Naive B cell (primary cell): ENCODE measurements around the gene EFHB. TPM values are rescaled to one million over a fixed set of nuclear protein-coding genes. Genes with fewer than 3 reads are reported as not detected.

Source experiments
- ATAC-seq, 2 donors: fragments of 150-1000 bp; cut with Tn5 transposase; 2 replicates each; pipeline ENCODE4 v1.10.0; 2021; ENCODE audit warnings: low read depth in 2 of 2, mild to moderate bottlenecking in 2 of 2, moderate library complexity in 2 of 2
- DNase-seq: peaks from one replicate; pipeline ENCODE4 v3.0.0; 2022
- H3K27ac Mint-ChIP-seq, 6 donors: one replicate each; pipeline ENCODE4 v1.8.0; 2020 to 2022; ENCODE audit warnings: mild to moderate bottlenecking in 6 of 6, mixed read lengths in 6 of 6, moderate library complexity in 5 of 6, inconsistent platforms in 2 of 6
- H3K27me3 Mint-ChIP-seq, 3 donors: one replicate each; pipeline ENCODE4 v1.8.0; 2021 to 2022; ENCODE audit warnings: mixed read lengths in 3 of 3, mild to moderate bottlenecking in 1 of 3
- H3K36me3 Mint-ChIP-seq, 2 donors: one replicate each; pipeline ENCODE4 v1.8.0; 2020 to 2022; ENCODE audit warnings: mixed read lengths in 2 of 2, inconsistent platforms in 1 of 2, mild to moderate bottlenecking in 1 of 2
- H3K4me1 Mint-ChIP-seq, 3 donors: one replicate each; pipeline ENCODE4 v1.8.0; 2020 to 2022; ENCODE audit warnings: mixed read lengths in 3 of 3, inconsistent platforms in 1 of 3, mild to moderate bottlenecking in 1 of 3, moderate library complexity in 1 of 3
- H3K4me3 Mint-ChIP-seq, 8 donors: one replicate each; pipeline ENCODE4 v1.8.0; 2020 to 2022; ENCODE audit warnings: mild to moderate bottlenecking in 8 of 8, mixed read lengths in 8 of 8, moderate library complexity in 8 of 8, inconsistent platforms in 2 of 8
- H3K9me3 Mint-ChIP-seq, 7 donors: one replicate each; pipeline ENCODE4 v1.8.0; 2020 to 2022; ENCODE audit warnings: mixed read lengths in 7 of 7, mild to moderate bottlenecking in 5 of 7, inconsistent platforms in 2 of 7, moderate library complexity in 1 of 7
- polyA plus RNA-seq, 6 donors: library from polyadenylated mRNA; unstranded; fragments of 300-500 nt; fragmentation: Illumina TruSeq; gene quantifications; one replicate each; pipeline ENCODE4 v1.2.3, GENCODE V29; 2021; ENCODE audit warnings: low read depth in 6 of 6

Gene EFHB
- polyA plus RNA-seq, 6 donors from 2014 or later, result 0.74 to 2.5 (median 1.4) TPM; not detected in 2

DNA sequence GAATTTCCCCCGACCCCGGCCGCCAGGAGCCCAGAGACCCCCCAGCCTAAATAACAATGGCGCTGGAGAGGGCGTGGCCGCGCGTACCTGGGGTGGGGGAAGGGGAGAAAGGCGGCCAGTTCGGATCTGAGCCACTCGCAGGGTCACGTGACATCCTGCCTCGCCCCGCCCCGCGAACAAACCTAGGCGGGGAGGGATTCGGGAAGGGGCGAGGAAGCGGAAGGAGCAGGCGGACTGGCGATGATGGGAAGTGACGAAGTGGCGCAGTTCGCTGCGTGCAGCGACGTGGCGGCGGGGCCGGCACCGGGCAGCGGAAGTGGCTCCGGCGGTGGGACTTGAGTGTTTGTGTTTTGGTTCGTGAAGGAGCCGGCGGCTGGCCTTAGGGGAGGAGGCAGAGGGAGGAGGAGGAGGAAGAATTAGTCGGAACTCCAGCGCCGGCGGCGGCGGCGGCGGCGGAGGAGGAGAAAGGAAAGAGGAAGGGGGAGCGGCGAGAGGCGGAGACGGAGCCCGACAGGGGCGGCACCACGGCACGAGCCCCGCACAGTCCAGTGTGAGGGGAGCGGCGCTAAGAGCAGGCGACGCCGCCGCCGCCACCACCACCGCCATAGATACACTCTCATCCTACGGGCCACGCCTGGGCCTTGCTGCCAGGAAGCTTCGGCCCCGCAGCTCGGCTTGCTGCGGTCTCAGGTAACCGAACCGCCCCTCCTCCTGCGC lies 13.0 kb upstream of the EFHB start, which contains the start of gene RAB5A:
RAB5A (plus strand) TSS at position 266 of the 717 bp plus-strand sequence. CDS start 3,802 bp downstream, outside the sequence.
- peak; percentile 97 for DNase-seq
- H3K36me3 Mint-ChIP-seq, result peaks cover 6 to 7% of the 10 kb centered on the region in 2 donors
- H3K4me1 Mint-ChIP-seq, result peaks cover 32 to 58% (median 33%) of the 10 kb centered on the region in 3 donors
- peak; percentile 81 to 83 for ATAC-seq
- H3K27me3 Mint-ChIP-seq, result no peaks in the 10 kb centered on the region
- no peaks in the 10 kb centered on the region for H3K9me3 Mint-ChIP-seq
- H3K27ac Mint-ChIP-seq, result peak within 1 kb of the TSS; percentile 96 to 100 (median 99)
- H3K4me3 Mint-ChIP-seq, result peak within 1 kb of the TSS; percentile 89 to 100 (median 98)

DNA sequence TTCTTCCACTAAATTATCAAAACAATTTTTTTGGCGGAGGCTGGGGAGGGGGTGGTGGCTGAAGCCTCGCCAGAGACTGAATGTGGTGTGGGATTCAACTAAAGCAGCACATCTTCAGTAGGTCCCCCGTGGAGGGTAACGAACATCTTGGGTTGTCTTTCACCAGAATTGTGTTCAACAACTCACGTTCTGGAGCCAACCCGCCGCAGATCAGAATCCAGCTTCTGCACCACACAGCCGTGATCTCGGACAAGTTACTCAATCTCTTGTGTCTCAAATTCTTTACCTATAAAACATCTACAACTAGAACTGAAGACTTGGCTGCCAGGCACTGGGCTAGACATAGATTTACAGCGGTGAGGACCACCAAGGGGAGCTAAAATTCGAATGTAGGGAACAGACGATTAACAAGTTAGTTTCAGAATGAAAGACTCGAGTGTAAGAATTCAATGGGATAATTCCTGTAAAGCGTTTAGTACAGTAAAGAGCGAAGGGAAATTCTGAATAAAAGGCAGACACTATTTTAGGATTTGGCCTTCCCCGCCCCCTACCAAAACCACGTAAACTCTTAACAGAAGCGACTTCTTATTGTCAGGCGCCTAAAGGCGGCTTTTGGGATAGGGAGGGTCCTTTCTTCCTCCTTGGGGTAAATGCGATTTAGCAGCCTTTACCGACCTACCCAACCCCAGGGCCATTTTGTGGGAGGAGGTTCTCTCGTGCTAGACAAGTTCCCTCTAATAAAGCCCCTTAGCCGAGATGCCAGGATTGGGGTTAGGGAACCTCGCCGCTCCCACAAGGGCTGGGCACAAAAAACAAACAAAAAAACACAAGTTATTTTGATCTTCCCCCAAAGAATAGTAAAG lies 12.2 kb upstream of the EFHB start:
- Mint-ChIP-seq H3K9me3 (no peaks in the 10 kb centered on the region), H3K4me1 (peaks cover 27 to 52% (median 27%) of the 10 kb centered on the region in 3 donors), H3K4me3 (peak overlapping the region; percentile 89 to 100 (median 98)), H3K27ac (peak overlapping the region; percentile 96 to 100 (median 99)), H3K27me3 (no peaks in the 10 kb centered on the region), H3K36me3 (peaks cover 0 to 6% of the 10 kb centered on the region in 2 donors)
- DNase-seq (no peak), ATAC-seq (peak; percentile 4 to 11)

DNA sequence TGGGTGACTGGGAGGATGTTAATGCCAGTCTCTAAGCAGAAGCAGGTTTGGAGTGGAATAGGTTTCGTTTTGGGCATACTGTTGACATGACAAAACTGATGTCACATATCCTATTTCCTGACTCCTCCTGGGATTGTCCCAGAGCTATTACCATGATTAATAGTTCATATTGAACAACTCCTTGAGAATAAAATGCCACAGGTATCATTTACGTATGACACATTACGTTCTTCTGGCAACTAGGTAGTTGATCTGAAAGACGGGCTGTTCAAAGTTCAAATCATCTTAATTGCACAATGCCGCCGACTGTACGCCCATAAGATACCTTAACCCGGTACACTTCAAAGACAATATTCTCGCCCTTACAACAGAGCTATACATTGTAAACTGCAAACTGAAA lies 11.5 kb upstream of the EFHB start:
- Mint-ChIP-seq H3K9me3 (no peaks in the 10 kb centered on the region), H3K36me3 (peaks cover 0 to under 1% of the 10 kb centered on the region in 2 donors)

DNA sequence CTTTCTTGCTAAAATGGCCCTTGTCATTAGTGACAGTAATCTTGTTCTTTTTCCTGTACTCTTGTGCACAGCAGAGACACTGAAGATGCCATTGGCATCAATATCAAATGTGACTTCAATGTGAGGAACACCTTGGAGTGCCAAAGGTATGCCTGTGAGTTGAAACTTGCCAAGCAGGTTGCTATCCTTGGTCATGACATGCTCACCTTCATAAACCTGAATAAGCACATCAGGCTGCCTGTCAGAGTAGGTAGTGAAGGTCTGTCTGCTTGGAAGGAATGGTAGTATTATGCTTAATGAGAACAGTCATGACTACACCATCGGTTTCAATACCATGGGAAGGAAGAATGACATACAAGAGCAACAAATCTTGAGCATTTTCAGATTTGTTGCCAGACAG lies 6.6 kb upstream of the EFHB start:
- Mint-ChIP-seq H3K4me1 (peaks cover 6 to 9% (median 8%) of the 10 kb centered on the region in 3 donors), H3K4me3 (no peak overlapping the region), H3K27ac (no peak overlapping the region), H3K36me3 (peaks cover 0 to 12% of the 10 kb centered on the region in 2 donors), H3K9me3 (peaks cover 0 to 5% (median 0%) of the 10 kb centered on the region in 7 donors), H3K27me3 (peaks cover 0 to 5% (median 0%) of the 10 kb centered on the region in 3 donors)
- DNase-seq (no peak), ATAC-seq (no peak)

More for the DNA sequence above, 11.5 kb upstream of the EFHB start:
- Mint-ChIP-seq H3K27me3 (no peaks in the 10 kb centered on the region), H3K4me1 (peaks cover 27 to 46% (median 27%) of the 10 kb centered on the region in 3 donors), H3K27ac (peak overlapping the region; percentile 96 to 100 (median 99)), H3K4me3 (peak overlapping the region; percentile 30 to 100 (median 98))
- DNase-seq (no peak), ATAC-seq (no peak)

DNA sequence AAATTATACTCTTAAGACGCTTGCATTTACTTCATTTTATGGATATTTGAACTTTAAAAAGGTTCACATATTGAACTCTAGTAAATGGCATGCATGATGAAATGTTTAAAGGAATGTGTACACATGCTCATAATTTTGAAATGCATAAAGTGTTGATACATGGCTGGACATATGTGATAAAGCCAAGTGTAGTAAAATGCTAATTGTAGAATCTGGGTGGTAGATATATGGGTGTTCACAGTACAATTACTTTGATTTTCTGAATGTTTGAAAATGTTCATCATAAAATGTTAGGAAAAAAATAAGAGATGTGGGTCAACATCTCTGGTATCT lies 4.2 kb upstream of the EFHB start:
- peaks cover 0 to 12% of the 10 kb centered on the region in 2 donors for H3K36me3 Mint-ChIP-seq
- ATAC-seq (no peak), DNase-seq (no peak)
- no peak overlapping the region for H3K4me3 Mint-ChIP-seq
- peaks cover 0 to 5% (median 0%) of the 10 kb centered on the region in 7 donors for H3K9me3 Mint-ChIP-seq
- peaks cover 0 to 8% (median 7%) of the 10 kb centered on the region in 3 donors for H3K4me1 Mint-ChIP-seq
- H3K27ac Mint-ChIP-seq, result peak overlapping the region in 1 of 6 donors; percentile 28
- peaks cover 5 to 12% (median 11%) of the 10 kb centered on the region in 3 donors for H3K27me3 Mint-ChIP-seq

DNA sequence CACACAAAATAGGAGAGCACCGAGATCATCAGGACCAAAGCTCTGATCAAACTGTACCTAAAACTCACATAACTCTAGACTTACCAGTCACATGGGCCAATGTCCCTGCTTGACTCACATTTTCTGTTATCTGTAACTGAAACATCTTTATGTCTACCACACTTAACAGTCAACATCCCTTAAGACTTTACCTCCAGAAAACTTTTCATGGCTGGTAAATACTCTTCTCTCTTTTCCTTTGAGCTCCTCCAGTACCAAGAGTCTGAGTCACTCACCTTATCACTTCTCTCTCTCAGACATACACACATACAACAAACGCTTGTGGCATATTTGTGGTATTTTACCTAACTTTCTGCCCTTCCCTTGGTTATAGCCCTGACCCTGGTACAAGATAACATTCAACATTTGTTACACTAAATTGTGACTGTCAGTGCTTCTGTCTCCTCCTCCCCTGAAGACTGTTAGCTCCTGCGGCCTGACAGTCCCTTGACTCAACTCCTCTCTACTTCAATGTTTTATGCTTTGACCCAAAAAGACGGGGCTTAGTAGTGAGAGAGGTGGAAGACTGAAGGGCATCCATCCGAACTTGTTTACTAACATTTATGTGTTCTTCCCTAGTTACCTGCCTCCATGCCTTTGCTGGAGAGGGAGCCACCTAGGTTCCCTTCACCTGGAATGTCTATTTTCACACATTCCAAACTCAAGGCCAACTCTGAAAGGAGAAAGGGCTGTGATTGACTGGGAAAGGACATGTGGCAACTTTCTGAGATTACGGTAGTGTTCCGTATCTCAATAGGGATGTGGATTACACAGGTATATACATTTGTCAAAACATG lies 3.7 kb upstream of the EFHB start:
- peaks cover 5 to 12% (median 11%) of the 10 kb centered on the region in 3 donors for H3K27me3 Mint-ChIP-seq
- ATAC-seq, result no peak
- no peak overlapping the region for H3K4me3 Mint-ChIP-seq

DNA sequence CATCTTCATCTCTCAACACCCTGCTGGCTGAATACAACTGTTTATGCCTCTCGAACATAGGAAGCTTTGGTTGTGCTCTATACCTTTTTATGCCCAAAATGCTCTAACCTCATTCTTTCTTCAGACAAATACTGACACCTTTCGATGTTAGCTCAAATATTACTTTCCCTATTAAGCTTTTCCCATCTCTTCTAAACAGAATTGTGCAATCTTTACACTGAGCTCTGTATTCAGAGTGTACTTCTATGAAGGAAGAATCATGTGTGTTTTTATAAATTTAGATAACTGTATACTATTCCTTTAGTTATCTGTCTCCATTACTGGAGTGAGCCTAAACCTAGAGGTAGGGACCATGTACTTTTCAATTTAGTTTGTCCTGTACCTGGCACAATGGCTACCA lies 1.6 kb downstream of the EFHB start:
- Mint-ChIP-seq H3K9me3 (peaks cover 0 to 5% (median 0%) of the 10 kb centered on the region in 7 donors), H3K36me3 (no peaks in the 10 kb centered on the region), H3K27ac (peak overlapping the region in 3 of 6 donors; percentile 3 to 16 (median 13)), H3K27me3 (peaks cover 3 to 12% (median 11%) of the 10 kb centered on the region in 3 donors), H3K4me1 (peaks cover 15 to 25% (median 17%) of the 10 kb centered on the region in 3 donors), H3K4me3 (no peak overlapping the region)
- no peak for ATAC-seq
- no peak for DNase-seq

More for the DNA sequence above, 3.7 kb upstream of the EFHB start:
- Mint-ChIP-seq H3K36me3 (peaks cover 0 to 12% of the 10 kb centered on the region in 2 donors), H3K4me1 (peaks cover 0 to 8% (median 7%) of the 10 kb centered on the region in 3 donors), H3K9me3 (peaks cover 0 to 5% (median 0%) of the 10 kb centered on the region in 7 donors), H3K27ac (no peak overlapping the region)
- DNase-seq, result no peak

DNA sequence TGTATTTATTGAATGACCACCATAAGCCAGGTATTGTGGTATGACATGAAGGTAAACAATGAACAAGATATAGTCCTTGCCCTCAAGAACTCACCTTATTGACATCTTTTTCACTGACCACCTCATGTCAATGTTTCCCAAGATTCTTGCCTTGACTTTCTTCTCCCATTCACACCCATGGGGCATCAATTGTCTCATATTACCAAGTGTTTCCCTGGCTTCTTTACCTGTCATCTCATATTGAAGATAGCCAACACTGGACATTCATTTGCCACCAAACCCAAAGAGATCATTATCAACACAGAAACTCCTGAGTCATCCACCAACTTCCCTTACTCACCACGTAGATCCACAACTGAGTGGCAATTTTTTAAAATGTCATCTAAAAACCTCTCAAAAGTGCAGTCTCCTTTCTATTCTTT lies 2.2 kb downstream of the EFHB start:
- Mint-ChIP-seq H3K27ac (peak overlapping the region in 2 of 6 donors; percentile 16 to 57), H3K27me3 (peaks cover 0 to 12% (median 11%) of the 10 kb centered on the region in 3 donors), H3K36me3 (no peaks in the 10 kb centered on the region), H3K9me3 (peaks cover 0 to 5% (median 0%) of the 10 kb centered on the region in 7 donors), H3K4me1 (peaks cover 15 to 25% (median 17%) of the 10 kb centered on the region in 3 donors), H3K4me3 (no peak overlapping the region)
- ATAC-seq, result no peak
- DNase-seq, result no peak

DNA sequence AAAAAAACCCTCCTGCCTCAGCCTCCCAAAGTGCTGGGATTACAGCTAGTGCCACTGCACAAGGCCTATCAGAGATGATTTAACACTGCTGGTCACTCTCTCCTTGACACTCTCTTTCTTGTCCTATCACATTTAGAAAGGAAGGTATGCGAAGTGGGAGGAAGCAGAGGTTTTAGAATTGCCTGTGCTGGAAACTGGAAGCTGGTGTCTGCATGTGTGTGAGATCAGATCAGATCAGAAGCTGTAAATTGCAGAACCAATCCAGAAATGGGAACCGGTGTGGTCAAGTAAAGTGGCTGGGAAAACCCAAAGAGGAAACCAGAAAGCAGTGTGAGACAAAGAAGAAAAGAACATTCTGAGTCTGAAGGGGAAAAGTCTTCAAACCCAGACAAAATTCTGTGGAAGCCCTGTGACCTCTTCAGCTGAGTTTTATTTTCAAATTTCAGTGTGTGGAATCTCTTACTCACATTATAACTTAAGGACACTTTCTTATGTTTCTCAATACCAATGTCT lies 2.8 kb downstream of the EFHB start:
- no peak overlapping the region for H3K4me3 Mint-ChIP-seq
- DNase-seq (peak; percentile 24), ATAC-seq (peak; percentile 96)
- peak overlapping the region in 2 of 6 donors; percentile 16 to 50 for H3K27ac Mint-ChIP-seq
- peaks cover 0 to 5% (median 0%) of the 10 kb centered on the region in 7 donors for H3K9me3 Mint-ChIP-seq
- peaks cover 15 to 25% (median 17%) of the 10 kb centered on the region in 3 donors for H3K4me1 Mint-ChIP-seq
- peaks cover 0 to 12% (median 11%) of the 10 kb centered on the region in 3 donors for H3K27me3 Mint-ChIP-seq
- H3K36me3 Mint-ChIP-seq, result no peaks in the 10 kb centered on the region

DNA sequence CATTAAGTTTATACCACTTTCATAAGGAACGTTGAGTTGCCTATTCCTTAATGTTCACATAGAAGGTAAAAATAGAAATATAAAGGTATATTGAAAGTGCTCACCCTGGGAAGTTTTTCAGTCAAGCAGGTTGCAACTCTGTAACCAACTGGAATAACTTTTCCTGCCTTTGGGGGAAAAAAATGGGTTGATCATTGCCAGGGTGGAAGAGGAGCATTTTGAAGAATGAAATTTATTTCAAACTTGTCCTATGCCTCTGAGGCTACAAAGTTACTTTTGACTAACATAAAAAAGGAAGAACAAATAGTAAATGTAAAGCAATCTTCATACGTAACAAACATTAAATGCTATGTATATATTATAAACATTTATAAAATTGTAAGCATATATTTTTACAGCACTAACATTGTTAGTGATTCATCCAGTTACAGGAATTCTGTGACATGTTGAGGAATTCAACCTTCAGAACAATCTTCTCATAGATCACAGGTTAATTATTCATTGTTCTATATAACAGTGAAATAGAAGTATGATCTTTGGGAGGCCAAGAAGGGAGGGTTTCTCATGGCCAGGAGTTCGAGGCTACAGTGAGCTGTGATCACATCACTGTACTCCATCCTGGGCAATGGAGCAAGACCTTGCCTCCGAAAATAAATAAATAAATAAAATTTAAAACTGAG lies 13.5 kb downstream of the EFHB start:
- Mint-ChIP-seq H3K4me1 (no peaks in the 10 kb centered on the region), H3K36me3 (no peaks in the 10 kb centered on the region), H3K4me3 (no peak overlapping the region), H3K9me3 (no peaks in the 10 kb centered on the region), H3K27ac (no peak overlapping the region), H3K27me3 (no peaks in the 10 kb centered on the region)
- ATAC-seq, result no peak
- DNase-seq, result no peak

DNA sequence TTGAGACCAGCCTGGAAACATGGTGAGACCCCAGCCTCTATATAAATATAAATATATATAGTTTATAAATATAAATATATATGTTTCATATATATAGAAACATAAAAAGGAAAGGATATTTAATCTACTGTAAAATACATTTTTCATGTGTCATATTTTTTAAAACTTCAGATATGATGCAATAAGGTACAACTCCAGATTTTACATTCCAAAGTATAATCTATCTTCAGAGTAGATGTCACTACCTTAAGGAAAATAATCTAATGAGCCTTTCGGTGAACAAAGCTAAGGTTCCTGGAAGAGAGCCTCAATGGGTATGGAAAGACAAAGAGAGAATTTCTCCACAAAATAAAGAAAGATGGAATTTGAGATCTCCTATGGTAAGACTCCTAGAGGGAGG lies 16.9 kb downstream of the EFHB start:
- H3K4me3 Mint-ChIP-seq, result no peak overlapping the region
- H3K9me3 Mint-ChIP-seq, result peaks cover 3 to 17% (median 9%) of the 10 kb centered on the region in 7 donors
- DNase-seq (no peak), ATAC-seq (no peak)
- H3K27ac Mint-ChIP-seq, result no peak overlapping the region
- no peaks in the 10 kb centered on the region for H3K27me3 Mint-ChIP-seq
- no peaks in the 10 kb centered on the region for H3K4me1 Mint-ChIP-seq
- H3K36me3 Mint-ChIP-seq, result peaks cover 4% of the 10 kb centered on the region in 2 donors

DNA sequence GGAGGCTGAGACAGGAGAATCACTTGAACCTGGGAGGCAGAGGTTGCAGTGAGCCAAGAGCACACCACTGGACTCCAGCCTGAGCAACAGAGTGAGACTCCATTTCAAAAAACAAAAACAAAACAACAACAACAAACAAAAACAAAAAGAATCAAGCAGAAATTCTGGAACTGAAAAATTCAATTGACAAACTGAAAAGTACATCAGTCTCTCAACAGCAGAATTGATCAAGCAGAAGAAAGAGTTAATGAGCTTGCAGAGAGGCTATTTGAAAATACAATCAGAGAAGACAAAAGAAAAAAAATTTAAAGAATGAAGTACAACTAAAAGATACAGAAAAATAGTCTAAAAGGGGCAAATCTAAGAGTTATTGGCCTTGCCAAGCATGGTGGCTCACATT lies 22.6 kb downstream of the EFHB start:
- ATAC-seq, result no peak
- Mint-ChIP-seq H3K27ac (no peak overlapping the region), H3K9me3 (peaks cover 12 to 42% (median 28%) of the 10 kb centered on the region in 7 donors)

More for the DNA sequence above, 22.6 kb downstream of the EFHB start:
- H3K4me1 Mint-ChIP-seq, result no peaks in the 10 kb centered on the region
- peaks cover 4 to 22% of the 10 kb centered on the region in 2 donors for H3K36me3 Mint-ChIP-seq
- peak overlapping the region in 1 of 8 donors; percentile 25 for H3K4me3 Mint-ChIP-seq
- DNase-seq, result no peak
- no peaks in the 10 kb centered on the region for H3K27me3 Mint-ChIP-seq
